Caco-2 (cell line): ENCODE data around the gene PHLDA2. TPM values are rescaled to one million over a fixed set of nuclear protein-coding genes. Genes with fewer than 3 reads are reported as not detected.

Source experiments
- BruUV-seq: library from RNA; stranded (reverse); fragments of 400-500 nt; replicated peaks from 2 replicates; lab custom pipeline; 2021; lab: Mats Ljungman, UMichigan
- CTCF ChIA-PET: fragments of 300-600 bp; sonication (Branson Sonifier 250); formaldehyde crosslinking; loops from one replicate; lab custom pipeline; 2022; ENCODE audit warnings: antibody characterized with exemption; lab: Charles Lee
- POLR2A ChIA-PET: fragments of 300-600 bp; sonication (Branson Sonifier 250); formaldehyde crosslinking; loops from one replicate; lab custom pipeline; 2022; ENCODE audit warnings: antibody characterized with exemption; lab: Charles Lee
- DNase-seq, 2 experiments: peaks; one replicate each; pipeline versions ENCODE4 v3.0.0 to v3.0.0-alpha.2; 2020 to 2022
- H3K27me3 ChIP-seq: replicated peaks from 2 replicates; pipeline ENCODE4 v1.6.0; 2011; ENCODE audit warnings: low read length; ENCODE audit not compliant: control insufficient read depth, insufficient read depth
- H3K36me3 ChIP-seq: 2 replicates; pipeline ENCODE4 v1.5.1; 2011; ENCODE audit warnings: low read length; ENCODE audit not compliant: control insufficient read depth, insufficient read depth
- H3K4me1 ChIP-seq: fragments of 250-450 bp; sonication (Bioruptor Pico); 2 replicates; pipeline ENCODE4 v1.5.1; 2020; ENCODE audit warnings: mild to moderate bottlenecking
- H3K4me3 ChIP-seq: 2 replicates; pipeline ENCODE4 v1.5.1; 2011; ENCODE audit warnings: low read depth, mild to moderate bottlenecking, control low read depth, low read length
- H3K9me3 ChIP-seq: fragments of 250-450 bp; sonication (Bioruptor Pico); 2 replicates; pipeline ENCODE4 v1.5.1; 2020; ENCODE audit warnings: mild to moderate bottlenecking, moderate library complexity
- H3K27ac Mint-ChIP-seq: one replicate; pipeline ENCODE4 v1.8.0; 2022; ENCODE audit warnings: mixed read lengths; ENCODE audit not compliant: unreplicated experiment
- H3K27me3 Mint-ChIP-seq: one replicate; pipeline ENCODE4 v1.8.0; 2022; ENCODE audit warnings: mixed read lengths; ENCODE audit not compliant: insufficient read depth, unreplicated experiment
- H3K36me3 Mint-ChIP-seq: one replicate; pipeline ENCODE4 v1.8.0; 2022; ENCODE audit warnings: mild to moderate bottlenecking, mixed read lengths; ENCODE audit not compliant: insufficient read depth, unreplicated experiment
- H3K4me1 Mint-ChIP-seq: one replicate; pipeline ENCODE4 v1.8.0; 2022; ENCODE audit warnings: low read depth, mixed read lengths; ENCODE audit not compliant: unreplicated experiment
- H3K4me3 Mint-ChIP-seq: one replicate; pipeline ENCODE4 v1.8.0; 2022; ENCODE audit warnings: mild to moderate bottlenecking, moderate library complexity, mixed read lengths; ENCODE audit not compliant: unreplicated experiment
- H3K9me3 Mint-ChIP-seq: one replicate; pipeline ENCODE4 v1.8.0; 2022; ENCODE audit warnings: mixed read lengths; ENCODE audit not compliant: unreplicated experiment
- CTCF ChIP-seq, 2 experiments: fragments of 200-600 bp in 1 of 2; IDR thresholded peaks; 1 replicate in 1 of 2; 2 replicates in 1 of 2; pipeline versions ENCODE4 v1.5.1 to v1.8.0; 2011 to 2022; ENCODE audit warnings: antibody characterized with exemption in 1 of 2, control low read depth in 1 of 2, inconsistent platforms in 1 of 2, low read depth in 1 of 2, low read length in 1 of 2, mild to moderate bottlenecking in 1 of 2, moderate library complexity in 1 of 2; ENCODE audit not compliant: insufficient read depth in 1 of 2, severe bottlenecking in 1 of 2, unreplicated experiment in 1 of 2
- intact Hi-C: fragments of 100-400 bp; cut with micrococcal nuclease; formaldehyde crosslinking; loops from one replicate; pipeline ENCODE4 v1.10.0; 2022; ENCODE audit not compliant: unreplicated experiment
- total RNA-seq: library from RNA; stranded (reverse); gene quantifications from 2 replicates; pipeline ENCODE4 v1.2.3, GENCODE V29; 2022

The PHLDA2 gene
- total RNA-seq, 1 experiment from 2014 or later: 19.1 TPM

- ChIA-PET CTCF (interaction anchor here (2.1 to 2.3 kb wide), 2 partner anchors 25 to 397 kb away, joined by 7 to 16 read pairs; no protein-coding TSS in a partner anchor), POLR2A (interaction anchor here (2.1 kb wide), 1 partner anchor 25 kb away, joined by 16 read pairs; a partner anchor contains a TSS)
- TF ChIP-seq CTCF (IDR thresholded peaks at IDR 0.05; ENCODE audit: insufficient read depth in 1 of 2, low read depth in 1 of 2, low read length in 1 of 2, severe bottlenecking in 1 of 2, unreplicated experiment in 1 of 2): no peak
- no peak for DNase-seq
- H3K9me3 ChIP-seq: no peaks in the 10 kb centered on the region
- H3K4me1 ChIP-seq: peaks cover 19% of the 10 kb centered on the region
- no peaks in the 10 kb centered on the region for H3K36me3 ChIP-seq
- peaks cover 33% of the 10 kb centered on the region for H3K36me3 Mint-ChIP-seq
- H3K27me3 Mint-ChIP-seq: no peaks in the 10 kb centered on the region
- no TSS peak for BruUV-seq
- H3K4me3 Mint-ChIP-seq: peak overlapping the region; percentile 73
- peak overlapping the region; percentile 55 for H3K27ac Mint-ChIP-seq
- H3K27me3 ChIP-seq: 0 out of 2 replicates have a peak, but pooled peaks cover 2% of the 10 kb centered on the region
- intact Hi-C loops: loop anchor here (1.0 kb wide), 1 partner anchor 16 kb away; no protein-coding TSS in a partner anchor
- H3K4me3 ChIP-seq: peak overlapping the region; percentile 91
- no peaks in the 10 kb centered on the region for H3K4me1 Mint-ChIP-seq
- H3K9me3 Mint-ChIP-seq: no peaks in the 10 kb centered on the region
These were observed 1.2 kb downstream of the PHLDA2 start for GRCh38 chr11:2927851-2928604.

- CTCF ChIA-PET: no interaction called here
- H3K4me3 ChIP-seq: no peak overlapping the region; the same call in 1 of the 2 replicates
- H3K9me3 ChIP-seq: no peaks in the 10 kb centered on the region
- Mint-ChIP-seq H3K4me1 (no peaks in the 10 kb centered on the region), H3K27ac (no peak overlapping the region), H3K4me3 (peak overlapping the region; percentile 73), H3K27me3 (no peaks in the 10 kb centered on the region), H3K9me3 (no peaks in the 10 kb centered on the region), H3K36me3 (peaks cover 33% of the 10 kb centered on the region)
- no peak for DNase-seq
- H3K27me3 ChIP-seq: 0 out of 2 replicates have a peak, but pooled peaks cover 2% of the 10 kb centered on the region
- H3K36me3 ChIP-seq: no peaks in the 10 kb centered on the region
- no peak for TF ChIP-seq CTCF (IDR thresholded peaks at IDR 0.05; ENCODE audit: insufficient read depth in 1 of 2, low read depth in 1 of 2, low read length in 1 of 2, severe bottlenecking in 1 of 2, unreplicated experiment in 1 of 2)
- POLR2A ChIA-PET: no interaction called here
- H3K4me1 ChIP-seq: peaks cover 19% of the 10 kb centered on the region
- intact Hi-C loops: no loop called here
- no TSS peak for BruUV-seq
These were observed 2.0 kb downstream of the PHLDA2 start for GRCh38 chr11:2927121-2927800.

- Histone ChIP-seq H3K27me3 (0 out of 2 replicates have a peak, but pooled peaks cover 2% of the 10 kb centered on the region), H3K9me3 (no peaks in the 10 kb centered on the region), H3K4me1 (peaks cover 19% of the 10 kb centered on the region), H3K36me3 (no peaks in the 10 kb centered on the region), H3K4me3 (no peak overlapping the region)
- Mint-ChIP-seq H3K36me3 (peaks cover 33% of the 10 kb centered on the region), H3K4me3 (no peak overlapping the region), H3K9me3 (no peaks in the 10 kb centered on the region), H3K27me3 (no peaks in the 10 kb centered on the region), H3K4me1 (no peaks in the 10 kb centered on the region), H3K27ac (no peak overlapping the region)
- POLR2A ChIA-PET: no interaction called here
- intact Hi-C loops: no loop called here
- TF ChIP-seq CTCF (IDR thresholded peaks at IDR 0.05; ENCODE audit: insufficient read depth in 1 of 2, low read depth in 1 of 2, low read length in 1 of 2, severe bottlenecking in 1 of 2, unreplicated experiment in 1 of 2): no peak
- CTCF ChIA-PET: no interaction called here
- BruUV-seq: no TSS peak
- no peak for DNase-seq
These were observed 2.6 kb downstream of the PHLDA2 start for GRCh38 chr11:2926611-2927051.
